K562 (cell line): ENCODE results near the gene ANKLE2. TPM values are rescaled to one million over a fixed set of nuclear protein-coding genes. Genes with fewer than 3 reads are reported as not detected.
A peak's percentile ranks its signal among the peaks of the same experiment; 100 is the strongest.

Experiments
- ATF7 ChIP-seq: fragments of 450-650 bp; IDR thresholded peaks from 2 replicates; pipeline ENCODE4 v1.7.1; 2014; ENCODE audit warnings: mild to moderate bottlenecking, moderate library complexity
- CBX5 ChIP-seq: IDR thresholded peaks from 2 replicates; pipeline ENCODE4 v1.6.1; 2014; ENCODE audit warnings: low read depth, borderline replicate concordance
- DIDO1 ChIP-seq: fragments of 450-650 bp; IDR thresholded peaks from 2 replicates; pipeline ENCODE4 v1.6.1; 2016; ENCODE audit warnings: low read depth, missing biosample characterization, missing genetic modification characterization
- ESRRA ChIP-seq: fragments of 450-650 bp; IDR thresholded peaks from 2 replicates; pipeline ENCODE4 v1.6.1; 2014; ENCODE audit warnings: low read depth, mild to moderate bottlenecking, moderate library complexity, borderline replicate concordance
- GABPA ChIP-seq: fragments of 200-800 bp; sonication (Bioruptor generic); conservative IDR thresholded peaks from 2 replicates; pipeline ENCODE4 v1.6.1; 2016; ENCODE audit warnings: low read depth, missing genetic modification characterization, missing compliant biosample characterization
- IRF9 ChIP-seq: fragments of 450-650 bp; IDR thresholded peaks from 2 replicates; pipeline ENCODE4 v1.6.1; 2016; ENCODE audit warnings: missing biosample characterization, missing genetic modification characterization
- KLF1 ChIP-seq: fragments of 450-650 bp; IDR thresholded peaks from 2 replicates; pipeline ENCODE4 v1.6.1; 2016; ENCODE audit warnings: missing genetic modification characterization, missing compliant biosample characterization
- KLF13 ChIP-seq: fragments of 450-650 bp; IDR thresholded peaks from 2 replicates; pipeline ENCODE4 v1.6.1; 2016; ENCODE audit warnings: missing genetic modification characterization, low read depth, mild to moderate bottlenecking, missing compliant biosample characterization, moderate library complexity, borderline replicate concordance
- KLF16 ChIP-seq: IDR thresholded peaks from 2 replicates; pipeline ENCODE4 v1.6.1; 2016; ENCODE audit warnings: antibody characterized with exemption
- MCM3 ChIP-seq: fragments of 450-650 bp; IDR thresholded peaks from 2 replicates; pipeline ENCODE4 v1.6.1; 2016
- NFE2 ChIP-seq: IDR thresholded peaks from 2 replicates; pipeline ENCODE4 v1.6.1; 2014; ENCODE audit warnings: antibody characterized with exemption, low read depth
- NR4A1 ChIP-seq, 2 experiments: fragments of 250-450 bp in 1 of 2; fragments of 450-650 bp in 1 of 2; sonication (Bioruptor Pico) in 1 of 2; IDR thresholded peaks; 2 replicates each; pipeline versions ENCODE4 v1.4.0 to v1.6.1; 2016 to 2020; ENCODE audit warnings: mild to moderate bottlenecking in 2 of 2, missing compliant biosample characterization in 1 of 2, missing genetic modification characterization in 1 of 2, moderate library complexity in 1 of 2
- RBM34 ChIP-seq: fragments of 200-400 bp; formaldehyde crosslinking; IDR thresholded peaks from 2 replicates; pipeline ENCODE4 v1.6.1; 2018; ENCODE audit warnings: low read length, borderline replicate concordance; ENCODE audit not compliant: insufficient read depth
- SIN3A ChIP-seq, 2 experiments: fragments of 150-350 bp in 1 of 2; IDR thresholded peaks; 2 replicates each; pipeline ENCODE4 v1.6.1; 2011 to 2016; ENCODE audit warnings: borderline replicate concordance in 2 of 2, low read depth in 2 of 2, low read length in 2 of 2, mild to moderate bottlenecking in 2 of 2, moderate library complexity in 2 of 2; ENCODE audit not compliant: control insufficient read depth in 1 of 2
- TBP ChIP-seq: optimal IDR thresholded peaks from 2 replicates; pipeline ENCODE3; 2011; ENCODE audit warnings: low read depth, low read length, improper control_type of control experiment
- TCF3 ChIP-seq: sonication (generic); formaldehyde crosslinking; IDR thresholded peaks from 2 replicates; pipeline ENCODE4 v1.4.0; 2020; ENCODE audit warnings: mild to moderate bottlenecking, missing genetic modification reagents
- TGIF2 ChIP-seq: sonication (generic); formaldehyde crosslinking; IDR thresholded peaks from 2 replicates; pipeline ENCODE4 v1.8.1; 2022; ENCODE audit warnings: mild to moderate bottlenecking, missing genetic modification reagents, moderate library complexity
- THAP12 ChIP-seq: fragments of 250-450 bp; sonication (Bioruptor Pico); IDR thresholded peaks from 2 replicates; pipeline ENCODE4 v1.9.0; 2021; ENCODE audit warnings: mild to moderate bottlenecking, inconsistent platforms
- ZBTB33 ChIP-seq: sonication (generic); formaldehyde crosslinking; IDR thresholded peaks from 2 replicates; pipeline ENCODE4 v1.8.1; 2023; ENCODE audit warnings: mild to moderate bottlenecking, missing genetic modification reagents
- ZNF274 ChIP-seq: IDR thresholded peaks from 2 replicates; pipeline ENCODE4 v1.6.1; 2011; ENCODE audit warnings: low read depth, mild to moderate bottlenecking, low read length, moderate library complexity, borderline replicate concordance
- ZNF445 ChIP-seq: fragments of 250-450 bp; sonication (Bioruptor Pico); IDR thresholded peaks from 2 replicates; pipeline ENCODE4 v1.4.0; 2020; ENCODE audit warnings: low read depth, mild to moderate bottlenecking, moderate library complexity
- ZNF695 ChIP-seq: fragments of 450-650 bp; formaldehyde crosslinking; IDR thresholded peaks from 2 replicates; pipeline ENCODE4 v1.4.0; 2020; ENCODE audit warnings: mild to moderate bottlenecking, moderate library complexity
- ZNF766 ChIP-seq: fragments of 200-800 bp; sonication (Bioruptor generic); conservative IDR thresholded peaks from 2 replicates; pipeline ENCODE4 v1.6.1; 2016; ENCODE audit warnings: missing genetic modification characterization, missing compliant biosample characterization
- polyA plus RNA-seq, 8 experiments: library from polyadenylated mRNA; depleted of rRNA in 4 of 8; stranded (reverse) in 5 of 8; unstranded in 3 of 8; fragments of >200 nt; fragmentation: Nextera tagmentation in 2 of 8; fragmentation: Illumina TruSeq in 1 of 8; extraction: Ambion mirVana in 2 of 8; extraction: Trizol in 1 of 8; gene quantifications; 2 replicates each; pipeline versions ENCODE4 v1.2.1 to v1.2.3, GENCODE V29; 2011 to 2014; ENCODE audit warnings: inconsistent platforms in 1 of 8, missing spikeins in 1 of 8
- total RNA-seq, 7 experiments: library from RNA; depleted of rRNA in 6 of 7; stranded (reverse); fragments of >200 nt in 6 of 7; fragmentation: Illumina TruSeq in 2 of 7; extraction: Trizol in 2 of 7; gene quantifications; 2 replicates each; pipeline versions ENCODE4 v1.2.1 to v1.2.3, GENCODE V29; 2011 to 2021; ENCODE audit warnings: low replicate concordance in 1 of 7

ANKLE2 gene
- total and polyA plus RNA-seq, 9 of the 15 experiments (the other 6 are each of a cell fraction or from before 2014, with no cell fraction given), result 3.2 to 57.7 (median 45.6) TPM

- TF ChIP-seq GABPA, result no peak; the same call in 1 of the 2 replicates
- no peak for TF ChIP-seq DIDO1 (tag)
- peak; percentile 74 for TF ChIP-seq ZBTB33 (CRISPR knock-in tag)
- no peak for TF ChIP-seq ZNF445 (CRISPR knock-in tag)
- 0 out of 2 replicates have a peak, but pooled peaks have one; percentile 29 for TF ChIP-seq KLF16
- TF ChIP-seq TBP, result peak; percentile 78
- TF ChIP-seq ZNF695 (CRISPR knock-in tag), result no peak
- no peak for TF ChIP-seq RBM34
- no peak for TF ChIP-seq NR4A1 (CRISPR knock-in tag; IDR thresholded peaks at IDR 0.05)
- TF ChIP-seq NR4A1 (tag; IDR thresholded peaks at IDR 0.05), result 0 out of 2 replicates have a peak, but pooled peaks have one; percentile 29
- peak; percentile 70; the same call in 1 of the 2 replicates for TF ChIP-seq THAP12 (CRISPR knock-in tag)
- no peak; the same call in 1 of the 2 replicates for TF ChIP-seq KLF13
- no peak for TF ChIP-seq CBX5
- TF ChIP-seq ESRRA, result peak; percentile 39; the same call in 1 of the 2 replicates
- no peak for TF ChIP-seq TCF3 (CRISPR knock-in tag)
- no peak for TF ChIP-seq KLF1
- no peak for TF ChIP-seq IRF9
- no peak for TF ChIP-seq TGIF2 (CRISPR knock-in tag)
- peak; percentile 62; the same call in 1 of the 2 replicates for TF ChIP-seq ATF7
- peak; percentile 59; the same call in 1 of the 2 replicates for TF ChIP-seq ZNF766 (CRISPR knock-in tag)
- TF ChIP-seq NFE2, result peak; percentile 48
- no peak for TF ChIP-seq ZNF274
- no peak for TF ChIP-seq MCM3
- TF ChIP-seq SIN3A (IDR thresholded peaks at IDR 0.05; ENCODE audit: borderline replicate concordance in 2 of 2, control insufficient read depth in 1 of 2, low read depth in 2 of 2, low read length in 2 of 2), result peak; percentile 16 to 26; a peak in 1 of 4 replicates
Observed at GRCh38 chr12:132761921-132762583, 420 bp upstream of the ANKLE2 start (continued).
